Stimulated activated CD4-positive, alpha-beta T cell treated with anti-CD3 and anti-CD28 coated beads, Interleukin-15, amount 100 ng/mL, for 24 hours (primary cell): ENCODE data around the gene CES1.
"Not testable (repeated sequence)": the region's sequence is repeated elsewhere in the genome, so short reads cannot be mapped to it uniquely, and the experiment has no call there.

Source experiments
- DNase-seq: peaks from one replicate; pipeline ENCODE4 v3.0.0-alpha.2; 2020

Gene CES1

DNA sequence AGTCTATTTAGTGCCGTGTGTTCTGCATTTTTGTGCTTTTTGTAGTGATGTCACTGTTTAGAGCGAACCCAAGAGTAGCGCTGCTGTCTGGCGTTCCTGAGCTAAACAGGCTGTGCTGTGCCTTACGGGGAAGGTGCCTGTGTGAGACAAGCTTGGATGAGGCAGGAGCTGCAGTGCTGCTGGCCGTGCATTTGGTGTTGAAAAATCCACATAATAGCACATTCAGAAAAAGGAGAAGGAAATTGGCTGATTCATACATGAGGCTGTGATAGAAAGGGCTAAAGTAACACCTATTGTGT, 50.2 kb downstream of the CES1 start:
- DNase-seq: not testable (repeated sequence)

- DNase-seq: not testable (repeated sequence)
Observed at GRCh38 chr16:55782091-55782792, 50.7 kb downstream of the CES1 start.

DNA sequence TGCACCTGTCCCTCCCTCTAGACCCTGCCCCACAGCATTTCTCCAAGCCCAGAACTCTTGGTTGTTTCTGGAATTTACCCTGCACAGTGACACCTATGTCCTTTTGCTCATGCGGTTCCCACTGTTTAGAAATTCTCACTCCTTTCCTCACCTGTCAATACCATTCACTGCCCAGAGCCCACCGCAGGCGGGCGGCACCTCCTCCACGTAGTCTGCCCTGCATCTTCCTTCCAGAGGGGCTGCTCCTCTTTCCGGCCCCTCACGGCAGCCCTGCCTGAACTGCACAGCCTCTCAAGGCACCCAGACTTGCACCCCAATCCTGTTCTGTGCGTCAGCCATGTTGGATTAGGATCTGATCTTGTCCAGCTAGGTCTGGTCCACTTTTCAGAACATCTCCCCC, 51.4 kb downstream of the CES1 start:
- not testable (repeated sequence) for DNase-seq

DNA sequence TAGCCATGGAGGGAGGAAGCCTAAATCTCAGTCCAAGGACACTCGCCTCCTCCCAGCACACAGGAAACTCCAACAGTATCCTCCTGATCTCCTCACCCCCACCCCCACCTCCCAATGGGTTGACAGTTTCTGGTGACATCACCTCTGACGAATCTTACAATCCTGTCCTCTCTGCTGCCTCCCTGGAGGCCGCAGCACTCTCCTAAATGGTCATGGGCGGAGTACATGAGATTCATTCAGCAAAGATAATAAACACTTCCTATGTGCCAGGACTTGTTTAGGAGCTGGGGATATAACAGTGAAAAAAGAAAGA, 52.8 kb downstream of the CES1 start:
- DNase-seq: not testable (repeated sequence)

DNA sequence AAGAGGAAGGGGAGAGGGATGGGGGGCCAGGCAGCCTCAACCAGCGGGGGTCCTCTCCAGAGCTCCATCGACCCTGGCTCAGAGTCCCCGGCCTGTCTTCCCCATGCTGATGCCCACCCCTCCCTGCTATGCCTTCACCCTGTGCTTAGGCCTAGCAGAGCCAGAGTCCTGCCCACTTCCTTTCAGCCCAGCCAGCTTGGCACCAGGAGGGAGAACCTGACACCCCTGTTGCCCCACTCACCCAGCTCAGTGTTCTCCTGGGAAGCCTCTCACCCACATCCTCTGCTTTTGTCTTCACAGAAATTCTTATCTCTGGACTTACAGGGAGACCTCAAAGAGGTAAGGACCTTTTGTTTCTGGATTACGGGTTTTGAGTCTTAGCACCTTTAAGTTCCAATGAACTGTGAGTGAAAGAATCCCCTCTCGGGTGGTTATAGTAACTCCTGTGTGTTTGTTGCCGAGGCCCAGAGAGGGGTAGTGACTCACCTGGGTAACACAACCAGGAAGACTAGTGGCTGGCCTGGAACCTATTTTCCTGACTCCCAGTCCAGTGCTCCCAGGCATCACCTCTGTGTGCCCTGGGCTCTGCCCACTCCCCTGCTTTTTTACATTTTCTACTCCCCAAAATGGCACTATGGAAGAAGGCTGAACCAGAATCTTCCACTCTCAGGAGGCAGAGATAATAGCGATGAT, 53.3 kb downstream of the CES1 start:
- DNase-seq: no peak

DNA sequence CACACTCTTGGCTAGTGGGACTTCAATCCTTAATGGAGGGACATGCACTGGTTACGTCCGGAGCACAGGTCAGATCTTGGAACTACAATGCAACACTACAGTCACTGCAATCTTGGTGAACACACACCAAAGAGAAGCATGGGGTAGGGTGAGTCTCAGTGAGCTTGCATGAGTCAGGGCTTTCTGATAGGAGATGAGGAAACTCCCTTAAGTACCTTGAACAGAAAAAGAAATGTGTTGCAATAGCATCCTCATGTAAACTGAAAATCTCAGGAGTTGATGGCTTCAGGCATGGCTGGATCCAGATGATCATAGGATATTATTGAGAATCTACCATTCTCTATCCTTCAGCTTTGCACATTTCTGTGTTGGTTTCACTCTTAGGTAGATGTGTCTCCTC, 54.1 kb downstream of the CES1 start:
- DNase-seq: no peak

- DNase-seq: no peak
Observed at GRCh38 chr16:55775857-55776256, 57.0 kb downstream of the CES1 start.

DNA sequence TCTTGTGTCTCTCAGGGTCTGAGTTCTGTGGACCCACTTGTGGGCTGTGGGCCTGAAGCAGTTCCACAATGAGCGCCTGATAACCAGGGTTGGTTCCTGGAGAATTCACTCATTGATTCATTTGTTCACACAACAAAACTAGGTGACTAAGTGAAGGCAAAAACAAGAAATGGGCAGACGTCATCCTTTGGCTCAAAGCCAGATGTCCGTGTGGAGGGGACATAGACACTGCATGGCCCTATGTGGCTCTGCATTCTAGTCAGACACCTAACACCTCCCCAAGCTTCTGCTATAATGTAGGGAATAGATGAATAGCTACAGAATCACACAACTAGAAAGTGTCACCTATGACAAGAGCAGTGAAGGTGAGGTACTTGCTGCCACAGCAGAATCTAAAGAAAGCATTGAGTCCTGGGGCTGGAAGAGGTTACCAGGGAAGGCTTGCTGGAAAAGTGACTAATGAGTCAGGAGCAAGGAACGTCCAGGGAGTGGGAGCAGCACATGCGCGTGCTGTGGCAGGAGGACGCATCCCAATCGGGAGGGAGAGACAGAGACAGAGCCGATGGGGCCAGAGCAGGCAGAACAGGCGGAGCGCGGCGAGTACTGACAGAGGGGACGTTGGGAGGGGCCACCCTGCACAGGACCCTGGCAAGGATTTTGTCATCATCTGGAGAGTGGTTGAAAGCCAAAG, 58.9 kb downstream of the CES1 start:
- no peak for DNase-seq

- DNase-seq: no peak
Observed at GRCh38 chr16:55765161-55765560, 67.7 kb downstream of the CES1 start.

GRCh38 chr16:55760310-55761001, 72.4 kb downstream of the CES1 start:
- DNase-seq: no peak

- DNase-seq: not testable (repeated sequence)
Observed at GRCh38 chr16:55759965-55760309, 73.0 kb downstream of the CES1 start.

- not testable (repeated sequence) for DNase-seq
Observed at GRCh38 chr16:55757595-55758527, 75.0 kb downstream of the CES1 start.

GRCh38 chr16:55756963-55757362, 75.9 kb downstream of the CES1 start:
- DNase-seq: no peak

GRCh38 chr16:55754056-55754455, 78.8 kb downstream of the CES1 start:
- DNase-seq: no peak

- peak; percentile 10 for DNase-seq
Observed at GRCh38 chr16:55753145-55753631, 79.7 kb downstream of the CES1 start.
